Neural cell (in vitro differentiated cells): Measurements from ENCODE around the gene IL17RD. TPM values are rescaled to one million over a fixed set of nuclear protein-coding genes. Genes with fewer than 3 reads are reported as not detected.

ENCODE experiments used
- H2AFZ ChIP-seq: fragments of 200-600, 300-800 bp; sonication (generic), shearing (Covaris generic); 2 replicates; pipeline ENCODE4 v1.6.0; 2014; ENCODE audit warnings: low read depth, mild to moderate bottlenecking, antibody characterized with exemption, low read length, moderate library complexity
- H3F3A ChIP-seq: fragments of 200-600 bp; shearing (Covaris generic); 2 replicates; pipeline ENCODE4 v1.6.1; 2016; ENCODE audit warnings: mild to moderate bottlenecking, moderate library complexity, mixed read lengths, antibody characterized with exemption, low read length; ENCODE audit not compliant: insufficient read depth, poor library complexity, severe bottlenecking
- H3K27ac ChIP-seq: fragments of 200-600, 300-800 bp; sonication (generic), shearing (Covaris generic); 2 replicates; pipeline ENCODE4 v1.5.1; 2014; ENCODE audit warnings: mild to moderate bottlenecking, low read length, moderate library complexity
- H3K27me3 ChIP-seq: fragments of 300-800, 200-600 bp; sonication (generic), shearing (Covaris generic); 2 replicates; pipeline ENCODE4 v1.6.0; 2014; ENCODE audit warnings: mild to moderate bottlenecking, low read depth, low read length, moderate library complexity; ENCODE audit not compliant: insufficient read depth
- H3K36me3 ChIP-seq: fragments of 300-800, 200-600 bp; sonication (generic), shearing (Covaris generic); 2 replicates; pipeline ENCODE4 v1.5.1; 2014; ENCODE audit warnings: mild to moderate bottlenecking, antibody characterized with exemption, low read length, moderate library complexity; ENCODE audit not compliant: insufficient read depth
- H3K4me2 ChIP-seq: fragments of 300-800, 200-600 bp; sonication (generic), shearing (Covaris generic); 2 replicates; pipeline ENCODE4 v1.6.0; 2014; ENCODE audit warnings: mild to moderate bottlenecking, low read length
- H3K4me3 ChIP-seq: fragments of 300-800, 200-600 bp; sonication (generic), shearing (Covaris generic); 2 replicates; pipeline ENCODE4 v1.5.1; 2014; ENCODE audit warnings: mild to moderate bottlenecking, low read length, moderate library complexity
- H3K79me2 ChIP-seq: fragments of 200-600 bp; shearing (Covaris generic); replicated peaks from 2 replicates; pipeline ENCODE4 v1.6.0; 2014; ENCODE audit warnings: mild to moderate bottlenecking, low read length, moderate library complexity; ENCODE audit not compliant: insufficient read depth
- H3K9ac ChIP-seq: fragments of 300-800, 200-600 bp; sonication (generic), shearing (Covaris generic); 2 replicates; pipeline ENCODE4 v1.6.1; 2016; ENCODE audit warnings: mild to moderate bottlenecking, low read length, mixed read lengths
- H3K9me2 ChIP-seq: fragments of 200-600 bp; shearing (Covaris generic); 2 replicates; pipeline ENCODE4 v1.6.1; 2016; ENCODE audit warnings: mild to moderate bottlenecking, low read length, mixed read lengths; ENCODE audit not compliant: insufficient read depth
- H3K9me3 ChIP-seq: fragments of 200-600, 300-800 bp; sonication (generic), shearing (Covaris generic); 2 replicates; pipeline ENCODE4 v1.6.1; 2016; ENCODE audit warnings: mild to moderate bottlenecking, mixed run types, low read length, moderate library complexity, mixed read lengths
- H4K20me1 ChIP-seq: fragments of 200-600 bp; shearing (Covaris generic); 2 replicates; pipeline ENCODE4 v1.6.1; 2016; ENCODE audit warnings: mild to moderate bottlenecking, mixed run types; ENCODE audit not compliant: insufficient read depth
- CTCF ChIP-seq: fragments of 450-650 bp; IDR thresholded peaks from 2 replicates; pipeline ENCODE4 v1.5.1; 2014; ENCODE audit warnings: antibody characterized with exemption, mild to moderate bottlenecking, moderate library complexity; ENCODE audit not compliant: poor library complexity, severe bottlenecking
- EP300 ChIP-seq: fragments of 450-650 bp; conservative IDR thresholded peaks from 2 replicates; pipeline ENCODE4 v1.6.1; 2014; ENCODE audit warnings: antibody characterized with exemption, mild to moderate bottlenecking, moderate library complexity; ENCODE audit not compliant: poor library complexity, severe bottlenecking
- EZH2 ChIP-seq: fragments of 200-600, 300-800 bp; shearing (Covaris generic), sonication (generic); IDR thresholded peaks from 2 replicates; pipeline ENCODE4 v1.6.1; 2014; ENCODE audit warnings: antibody characterized with exemption, low read length, borderline replicate concordance, mild to moderate bottlenecking; ENCODE audit not compliant: insufficient read depth, poor library complexity, severe bottlenecking
- MXI1 ChIP-seq: fragments of 450-650 bp; conservative IDR thresholded peaks from 2 replicates; pipeline ENCODE4 v1.6.1; 2014; ENCODE audit warnings: antibody characterized with exemption, mild to moderate bottlenecking; ENCODE audit not compliant: poor library complexity, severe bottlenecking
- POLR2AphosphoS5 ChIP-seq: IDR thresholded peaks from 2 replicates; pipeline ENCODE4 v1.6.1; 2012
- RAD21 ChIP-seq: fragments of 450-650 bp; conservative IDR thresholded peaks from 2 replicates; pipeline ENCODE4 v1.6.1; 2014; ENCODE audit warnings: antibody characterized with exemption, mild to moderate bottlenecking, moderate library complexity
- REST ChIP-seq: IDR thresholded peaks from 2 replicates; pipeline ENCODE4 v1.6.1; 2012; ENCODE audit warnings: borderline replicate concordance
- SMC3 ChIP-seq: fragments of 450-650 bp; conservative IDR thresholded peaks from 2 replicates; pipeline ENCODE4 v1.6.1; 2014; ENCODE audit warnings: antibody characterized with exemption, mild to moderate bottlenecking, moderate library complexity; ENCODE audit not compliant: poor library complexity
- TAF1 ChIP-seq: IDR thresholded peaks from 2 replicates; pipeline ENCODE4 v1.6.1; 2012; ENCODE audit warnings: low read depth
- polyA plus RNA-seq: library from polyadenylated mRNA; depleted of rRNA; stranded (reverse); fragments of >200 nt; gene quantifications from 2 replicates; pipeline ENCODE4 v1.2.3, GENCODE V29; 2014

IL17RD gene
- polyA plus RNA-seq, 1 donor from 2014 or later = 14.8 TPM

GRCh38 chr3:57088503-57088902, 76.7 kb downstream of the IL17RD start:
- Histone ChIP-seq H3K79me2 (no peaks in the 10 kb centered on the region), H3K4me2 (no peak overlapping the region), H3F3A (no peaks in the 10 kb centered on the region), H2AFZ (no peak overlapping the region), H3K36me3 (no peaks in the 10 kb centered on the region), H3K9me3 (no peaks in the 10 kb centered on the region), H3K9me2 (no peaks in the 10 kb centered on the region), H3K4me3 (no peak overlapping the region), H4K20me1 (no peaks in the 10 kb centered on the region), H3K27me3 (no peaks in the 10 kb centered on the region), H3K9ac (no peak overlapping the region), H3K27ac (no peak overlapping the region)
- TF ChIP-seq EZH2 = no peak
- TF ChIP-seq RAD21 = no peak
- no peak for TF ChIP-seq EP300
- no peak for TF ChIP-seq MXI1

GRCh38 chr3:57087361-57088092, 77.6 kb downstream of the IL17RD start:
- no peaks in the 10 kb centered on the region for H3K9me2 ChIP-seq
- no peak overlapping the region for H3K4me3 ChIP-seq
- no peak overlapping the region for H3K27ac ChIP-seq
- no peak for TF ChIP-seq SMC3
- no peak for TF ChIP-seq RAD21
- TF ChIP-seq MXI1 = no peak
- no peak for TF ChIP-seq CTCF
- TF ChIP-seq EP300 = no peak
- TF ChIP-seq EZH2 = no peak
- H3K4me2 ChIP-seq = no peak overlapping the region
- H3K79me2 ChIP-seq = no peaks in the 10 kb centered on the region
- H3K36me3 ChIP-seq = no peaks in the 10 kb centered on the region
- no peaks in the 10 kb centered on the region for H3K9me3 ChIP-seq
- H3K27me3 ChIP-seq = no peaks in the 10 kb centered on the region
- H3K9ac ChIP-seq = no peak overlapping the region
- H3F3A ChIP-seq = no peaks in the 10 kb centered on the region
- H4K20me1 ChIP-seq = no peaks in the 10 kb centered on the region
- no peak overlapping the region for H2AFZ ChIP-seq

GRCh38 chr3:57086201-57086600, 79.0 kb downstream of the IL17RD start:
- Histone ChIP-seq H3K27me3 (no peaks in the 10 kb centered on the region), H3K79me2 (no peaks in the 10 kb centered on the region), H3K36me3 (no peaks in the 10 kb centered on the region), H3K4me3 (no peak overlapping the region), H3K4me2 (no peak overlapping the region), H3K9me3 (no peaks in the 10 kb centered on the region), H2AFZ (no peak overlapping the region), H3K9me2 (no peaks in the 10 kb centered on the region), H3K9ac (no peak overlapping the region), H3K27ac (no peak overlapping the region), H3F3A (no peaks in the 10 kb centered on the region), H4K20me1 (no peaks in the 10 kb centered on the region)
- TF ChIP-seq TAF1 = no peak
- no peak for TF ChIP-seq RAD21
- no peak for TF ChIP-seq POLR2AphosphoS5
- no peak for TF ChIP-seq REST
- TF ChIP-seq CTCF = no peak
- TF ChIP-seq EZH2 = no peak
